GM21515 (cell line): ENCODE measurements around the gene IFT172.

ENCODE experiments used
- ATAC-seq: cut with Tn5 transposase; IDR thresholded peaks from one replicate; pipeline ENCODE4 v1.9.1; 2021; ENCODE audit not compliant: unreplicated experiment

IFT172 gene

GRCh38 chr2:27494284-27494943 is 4.9 kb upstream of the IFT172 start:
- no peak for ATAC-seq

GRCh38 chr2:27493948-27494283 is 4.4 kb upstream of the IFT172 start:
- no peak for ATAC-seq

GRCh38 chr2:27492557-27492956 is 3.0 kb upstream of the IFT172 start:
- ATAC-seq: no peak

GRCh38 chr2:27489118-27489497 is 435 bp downstream of the IFT172 start:
- ATAC-seq: no peak

- ATAC-seq: no peak
Observed at GRCh38 chr2:27485496-27485895, 4.0 kb downstream of the IFT172 start.

GRCh38 chr2:27471961-27472360 is 17.6 kb downstream of the IFT172 start:
- ATAC-seq: no peak

- ATAC-seq: no peak
Observed at GRCh38 chr2:27464443-27464842, 25.1 kb downstream of the IFT172 start.

- no peak for ATAC-seq
Observed at GRCh38 chr2:27461118-27461517, 28.4 kb downstream of the IFT172 start.

- ATAC-seq: no peak
Observed at GRCh38 chr2:27453968-27454367, 35.6 kb downstream of the IFT172 start.

- ATAC-seq: no peak
Observed at GRCh38 chr2:27451095-27451494, 38.4 kb downstream of the IFT172 start.

- ATAC-seq: no peak
Observed at GRCh38 chr2:27448381-27448780, 41.2 kb downstream of the IFT172 start.

- ATAC-seq: no peak
Observed at GRCh38 chr2:27446057-27446456, 43.5 kb downstream of the IFT172 start.

GRCh38 chr2:27445615-27446014 is 43.9 kb downstream of the IFT172 start:
- no peak for ATAC-seq

GRCh38 chr2:27445155-27445554 is 44.4 kb downstream of the IFT172 start:
- ATAC-seq: no peak

- ATAC-seq: no peak
Observed at GRCh38 chr2:27442920-27443282, 46.6 kb downstream of the IFT172 start.

GRCh38 chr2:27441958-27442919 is 47.3 kb downstream of the IFT172 start, which contains the start of gene KRTCAP3:
TSS of gene KRTCAP3 (plus strand) at chr2:27442381. CDS start at chr2:27442413, 32 bp downstream.
- ATAC-seq: no peak

GRCh38 chr2:27441226-27441926 is 48.2 kb downstream of the IFT172 start:
- ATAC-seq: no peak

GRCh38 chr2:27435628-27436027 is 53.9 kb downstream of the IFT172 start:
- no peak for ATAC-seq

- no peak for ATAC-seq
Observed at GRCh38 chr2:27431395-27431794, 58.1 kb downstream of the IFT172 start.

- peak; percentile 60 for ATAC-seq
Observed at GRCh38 chr2:27428978-27429541, 60.5 kb downstream of the IFT172 start.

GRCh38 chr2:27428213-27428977 is 61.1 kb downstream of the IFT172 start, which contains the start of gene NRBP1:
TSS of gene NRBP1 (plus strand) at chr2:27428631. CDS start at chr2:27433274, 4,643 bp downstream.
- ATAC-seq: peak; percentile 88
